ACC112 (cell line): ENCODE measurements around the gene SH2D4B.

ENCODE experiments used
- H2AFZ ChIP-seq: fragments of 200-600 bp; sonication (generic); one replicate; pipeline ENCODE4 v1.6.0; 2017; ENCODE audit warnings: antibody characterized with exemption, low read length; ENCODE audit not compliant: unreplicated experiment
- H3K27ac ChIP-seq: fragments of 200-600 bp; sonication (generic); 2 replicates; pipeline ENCODE4 v1.5.1; 2014; ENCODE audit warnings: low read depth, mild to moderate bottlenecking, antibody characterized with exemption, low read length, moderate library complexity
- H3K27me3 ChIP-seq: fragments of 200-600 bp; sonication (generic); 2 replicates; pipeline ENCODE4 v1.6.1; 2014; ENCODE audit warnings: mild to moderate bottlenecking, antibody characterized with exemption, low read length, moderate library complexity, mixed read lengths; ENCODE audit not compliant: insufficient read depth
- H3K36me3 ChIP-seq: fragments of 200-600 bp; sonication (generic); 2 replicates; pipeline ENCODE4 v1.6.1; 2016; ENCODE audit warnings: mild to moderate bottlenecking, antibody characterized with exemption, low read length, moderate library complexity, mixed read lengths; ENCODE audit not compliant: insufficient read depth
- H3K4me1 ChIP-seq: fragments of 200-600 bp; sonication (generic); one replicate; pipeline ENCODE4 v1.6.1; 2016; ENCODE audit warnings: low read length, mixed read lengths; ENCODE audit not compliant: insufficient read depth, unreplicated experiment, control insufficient read depth
- H3K4me3 ChIP-seq: fragments of 200-600 bp; sonication (generic); 2 replicates; pipeline ENCODE4 v1.5.1; 2014; ENCODE audit warnings: mild to moderate bottlenecking, low read depth, low read length
- H3K79me2 ChIP-seq: fragments of 200-600 bp; sonication (generic); one replicate; pipeline ENCODE4 v1.6.0; 2016; ENCODE audit warnings: low read length; ENCODE audit not compliant: control insufficient read depth, unreplicated experiment, insufficient read depth

The SH2D4B gene

DNA sequence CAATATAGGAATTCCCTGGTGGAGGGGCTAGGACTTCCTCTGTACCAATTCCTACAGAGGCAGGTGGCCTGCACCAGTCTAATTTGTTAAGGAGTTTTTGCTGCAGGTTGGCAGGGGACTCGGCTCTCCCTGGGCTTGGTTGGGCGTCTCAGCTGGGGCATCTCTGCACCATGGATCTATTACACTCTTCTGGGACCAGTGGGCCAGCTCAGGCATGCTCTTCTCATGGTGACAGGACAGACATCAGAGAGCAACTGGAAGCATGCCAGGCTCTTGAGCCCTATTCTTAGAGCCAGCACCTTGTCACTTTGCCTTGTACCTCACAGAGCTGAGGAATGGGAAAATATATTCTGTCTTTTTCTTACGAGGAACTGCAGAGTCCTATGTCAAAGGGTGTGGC is 74.6 kb downstream of the SH2D4B start:
- Histone ChIP-seq H3K79me2 (no peaks in the 10 kb centered on the region), H3K4me1 (no peaks in the 10 kb centered on the region), H3K4me3 (no peak overlapping the region), H3K27me3 (peaks cover 5% of the 10 kb centered on the region; the same call in 1 of the 2 replicates), H3K27ac (no peak overlapping the region), H3K36me3 (no peaks in the 10 kb centered on the region), H2AFZ (no peak overlapping the region)

- Histone ChIP-seq H3K79me2 (no peaks in the 10 kb centered on the region), H2AFZ (no peak overlapping the region), H3K27me3 (no peaks in the 10 kb centered on the region), H3K36me3 (no peaks in the 10 kb centered on the region), H3K4me1 (no peaks in the 10 kb centered on the region), H3K4me3 (no peak overlapping the region), H3K27ac (no peak overlapping the region)
These were observed 75.9 kb downstream of the SH2D4B start for GRCh38 chr10:80613466-80614170.

- no peaks in the 10 kb centered on the region for H3K36me3 ChIP-seq
- no peak overlapping the region for H3K27ac ChIP-seq
- no peaks in the 10 kb centered on the region for H3K79me2 ChIP-seq
- no peak overlapping the region for H3K4me3 ChIP-seq
- no peaks in the 10 kb centered on the region for H3K27me3 ChIP-seq
- H3K4me1 ChIP-seq: no peaks in the 10 kb centered on the region
- H2AFZ ChIP-seq: no peak overlapping the region
These were observed 77.1 kb downstream of the SH2D4B start for GRCh38 chr10:80614576-80615416.

DNA sequence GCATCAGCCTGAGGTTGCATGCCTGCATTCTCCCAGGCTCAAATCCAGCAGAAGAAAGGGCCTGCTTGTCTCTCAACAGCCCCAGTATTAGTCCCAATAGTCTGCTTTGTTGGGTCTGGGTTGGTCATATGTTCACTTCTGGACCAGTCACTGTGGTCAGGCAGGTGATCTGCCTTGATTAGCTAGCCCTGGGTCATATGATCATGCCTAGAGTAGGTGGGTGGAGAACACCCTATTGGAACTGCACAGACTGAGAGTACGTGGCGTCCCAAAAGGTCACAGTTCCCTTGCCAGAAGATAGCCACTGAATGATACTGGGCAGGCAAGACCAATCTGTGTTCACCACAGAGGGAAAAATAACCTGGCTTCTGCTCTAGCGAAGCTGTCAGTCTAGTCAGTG is 80.1 kb downstream of the SH2D4B start:
- H3K4me1 ChIP-seq: no peaks in the 10 kb centered on the region
- H3K79me2 ChIP-seq: no peaks in the 10 kb centered on the region
- no peak overlapping the region for H3K4me3 ChIP-seq
- no peak overlapping the region for H2AFZ ChIP-seq
- no peak overlapping the region for H3K27ac ChIP-seq
- H3K36me3 ChIP-seq: no peaks in the 10 kb centered on the region
- H3K27me3 ChIP-seq: no peaks in the 10 kb centered on the region

DNA sequence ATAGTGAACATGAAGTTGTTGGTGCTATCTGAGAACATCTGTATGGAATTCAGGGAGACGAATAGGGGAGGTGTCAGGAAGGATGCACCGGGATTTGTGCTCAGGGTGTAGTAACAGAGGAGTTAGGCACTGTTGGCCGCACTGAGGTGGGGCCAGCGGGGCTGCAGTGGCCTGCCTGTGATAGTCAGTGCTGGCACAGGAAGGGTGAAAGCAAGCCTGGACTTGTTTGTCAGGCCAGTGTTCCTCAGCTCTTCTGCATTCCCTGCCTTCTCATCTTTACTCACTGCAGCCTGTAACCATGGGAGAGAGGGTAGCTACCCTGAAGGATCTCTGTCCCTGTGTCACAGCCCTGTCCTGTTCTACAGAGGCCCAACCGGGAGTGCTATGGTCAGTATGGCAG is 81.3 kb downstream of the SH2D4B start:
- Histone ChIP-seq H3K4me3 (no peak overlapping the region), H2AFZ (no peak overlapping the region), H3K79me2 (no peaks in the 10 kb centered on the region), H3K27ac (no peak overlapping the region), H3K36me3 (no peaks in the 10 kb centered on the region), H3K27me3 (0 out of 2 replicates have a peak, but pooled peaks cover 5% of the 10 kb centered on the region), H3K4me1 (no peaks in the 10 kb centered on the region)

DNA sequence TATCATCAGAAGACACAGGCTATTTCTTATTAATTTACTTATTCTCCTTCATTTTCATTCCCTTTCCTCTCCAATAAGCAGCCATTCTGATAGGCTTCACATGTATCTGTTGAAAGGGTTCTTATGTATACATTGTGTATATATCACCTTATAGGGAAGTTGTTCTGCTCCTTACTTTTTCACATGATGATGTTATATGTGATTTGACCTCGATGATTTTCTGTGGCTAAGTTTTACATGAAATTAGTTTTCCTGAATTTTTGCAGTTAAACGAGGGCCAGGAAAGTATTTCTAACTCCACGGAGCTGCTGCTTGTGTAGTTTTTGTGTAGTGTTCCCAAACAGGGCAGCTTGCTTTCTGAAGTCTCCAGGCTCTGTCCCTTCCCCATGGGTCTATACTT is 84.5 kb downstream of the SH2D4B start:
- H3K4me3 ChIP-seq: no peak overlapping the region
- no peaks in the 10 kb centered on the region for H3K79me2 ChIP-seq
- H2AFZ ChIP-seq: no peak overlapping the region
- no peaks in the 10 kb centered on the region for H3K4me1 ChIP-seq
- H3K27ac ChIP-seq: no peak overlapping the region
- H3K36me3 ChIP-seq: no peaks in the 10 kb centered on the region
- 0 out of 2 replicates have a peak, but pooled peaks cover 7% of the 10 kb centered on the region for H3K27me3 ChIP-seq

GRCh38 chr10:80630324-80630723 is 92.6 kb downstream of the SH2D4B start:
- H2AFZ ChIP-seq: no peak overlapping the region
- H3K36me3 ChIP-seq: no peaks in the 10 kb centered on the region
- no peak overlapping the region for H3K4me3 ChIP-seq
- H3K4me1 ChIP-seq: no peaks in the 10 kb centered on the region
- H3K79me2 ChIP-seq: no peaks in the 10 kb centered on the region
- no peak overlapping the region for H3K27ac ChIP-seq
- no peaks in the 10 kb centered on the region for H3K27me3 ChIP-seq

GRCh38 chr10:80632742-80633141 is 95.0 kb downstream of the SH2D4B start:
- Histone ChIP-seq H3K4me3 (no peak overlapping the region), H3K27ac (no peak overlapping the region), H3K4me1 (no peaks in the 10 kb centered on the region), H2AFZ (no peak overlapping the region), H3K36me3 (no peaks in the 10 kb centered on the region), H3K79me2 (no peaks in the 10 kb centered on the region), H3K27me3 (no peaks in the 10 kb centered on the region)

GRCh38 chr10:80633383-80633860 is 95.7 kb downstream of the SH2D4B start:
- H3K4me3 ChIP-seq: no peak overlapping the region
- H2AFZ ChIP-seq: no peak overlapping the region
- H3K27me3 ChIP-seq: no peaks in the 10 kb centered on the region
- no peaks in the 10 kb centered on the region for H3K79me2 ChIP-seq
- H3K4me1 ChIP-seq: no peaks in the 10 kb centered on the region
- no peaks in the 10 kb centered on the region for H3K36me3 ChIP-seq
- no peak overlapping the region for H3K27ac ChIP-seq

DNA sequence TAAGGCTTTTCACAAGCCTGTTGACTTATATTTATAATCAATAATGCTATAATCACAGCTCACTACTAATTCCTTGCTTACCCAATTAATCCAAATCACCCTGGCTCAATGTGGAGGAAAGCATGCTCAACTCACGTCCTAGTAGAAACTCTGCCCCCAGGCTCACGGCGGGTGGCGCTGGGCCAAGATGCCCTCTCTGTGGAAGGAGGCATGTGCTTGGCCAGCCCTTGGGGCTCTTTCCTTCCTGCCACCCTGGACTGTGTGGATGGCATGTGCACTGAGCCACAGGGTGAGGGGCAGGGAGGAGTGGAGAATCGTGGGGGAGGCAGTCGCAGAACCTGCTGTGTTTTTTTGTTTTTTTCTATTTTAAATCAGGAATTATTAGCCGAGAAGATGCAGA is 96.2 kb downstream of the SH2D4B start:
- Histone ChIP-seq H3K36me3 (no peaks in the 10 kb centered on the region), H3K27ac (no peak overlapping the region), H3K4me1 (no peaks in the 10 kb centered on the region), H3K27me3 (no peaks in the 10 kb centered on the region), H2AFZ (no peak overlapping the region), H3K4me3 (no peak overlapping the region), H3K79me2 (no peaks in the 10 kb centered on the region)

- Histone ChIP-seq H3K36me3 (no peaks in the 10 kb centered on the region), H3K4me1 (no peaks in the 10 kb centered on the region), H3K27ac (no peak overlapping the region), H3K27me3 (0 out of 2 replicates have a peak, but pooled peaks cover 3% of the 10 kb centered on the region), H2AFZ (no peak overlapping the region), H3K79me2 (no peaks in the 10 kb centered on the region), H3K4me3 (no peak overlapping the region)
These were observed 105.0 kb downstream of the SH2D4B start for GRCh38 chr10:80642661-80643060.
